GM23338 (cell line): ENCODE data around the gene UBL3. TPM values are rescaled to one million over a fixed set of nuclear protein-coding genes. Genes with fewer than 3 reads are reported as not detected.

Source experiments
- ATAC-seq: fragments of 200-7000 bp; cut with Tn5 transposase; 3 replicates; pipeline ENCODE4 v1.9.1; 2020
- DNase-seq: peaks from one replicate; pipeline ENCODE4 v3.0.0-alpha.2; 2015; ENCODE audit warnings: low spot score
- H2AFZ ChIP-seq: fragments of 200-600 bp; sonication (generic); 2 replicates; pipeline ENCODE4 v1.8.0; 2016; ENCODE audit warnings: antibody characterized with exemption, mild to moderate bottlenecking, moderate library complexity
- H3F3A ChIP-seq: fragments of 200-600 bp; sonication (generic); replicated peaks from 2 replicates; pipeline ENCODE4 v1.8.0; 2017; ENCODE audit warnings: antibody characterized with exemption, mixed run types, low read depth
- H3K27ac ChIP-seq: fragments of 200-600 bp; sonication (generic); 2 replicates; pipeline ENCODE4 v1.6.1; 2016; ENCODE audit warnings: low read depth
- H3K27me3 ChIP-seq: fragments of 200-600 bp; sonication (generic); 2 replicates; pipeline ENCODE4 v1.8.0; 2016; ENCODE audit warnings: mild to moderate bottlenecking, mixed run types, moderate library complexity; ENCODE audit not compliant: insufficient read depth
- H3K36me3 ChIP-seq: fragments of 200-600 bp; sonication (generic); 2 replicates; pipeline ENCODE4 v1.8.0; 2016; ENCODE audit warnings: mild to moderate bottlenecking; ENCODE audit not compliant: insufficient read depth
- H3K4me1 ChIP-seq: fragments of 200-600 bp; sonication (generic); 2 replicates; pipeline ENCODE4 v1.8.0; 2016; ENCODE audit warnings: mild to moderate bottlenecking, moderate library complexity; ENCODE audit not compliant: insufficient read depth
- H3K4me2 ChIP-seq: fragments of 200-600 bp; sonication (generic); 2 replicates; pipeline ENCODE4 v1.7.1; 2017; ENCODE audit warnings: mixed run types
- H3K4me3 ChIP-seq: fragments of 200-600 bp; sonication (generic); 2 replicates; pipeline ENCODE4 v1.6.1; 2016; ENCODE audit warnings: mixed run types
- H3K79me2 ChIP-seq: fragments of 200-600 bp; sonication (generic); replicated peaks from 2 replicates; pipeline ENCODE4 v1.8.0; 2017; ENCODE audit warnings: mild to moderate bottlenecking; ENCODE audit not compliant: insufficient read depth
- H3K9me2 ChIP-seq: fragments of 200-600 bp; sonication (generic); 2 replicates; pipeline ENCODE4 v1.8.0; 2017; ENCODE audit not compliant: insufficient read depth
- H4K20me1 ChIP-seq: fragments of 200-600 bp; sonication (generic); replicated peaks from 2 replicates; pipeline ENCODE4 v1.8.0; 2017; ENCODE audit warnings: mild to moderate bottlenecking; ENCODE audit not compliant: insufficient read depth
- H3K27ac Mint-ChIP-seq: 2 replicates; pipeline ENCODE4 v1.8.0; 2020; ENCODE audit warnings: inconsistent platforms, mild to moderate bottlenecking, moderate library complexity, mixed read lengths
- H3K27me3 Mint-ChIP-seq: 3 replicates; pipeline ENCODE4 v1.8.0; 2022; ENCODE audit warnings: low read depth, mild to moderate bottlenecking, moderate library complexity, mixed read lengths, inconsistent platforms; ENCODE audit not compliant: insufficient read depth, poor library complexity
- H3K36me3 Mint-ChIP-seq: 3 replicates; pipeline ENCODE4 v1.8.0; 2021; ENCODE audit warnings: low read depth, mild to moderate bottlenecking, inconsistent platforms, moderate library complexity, mixed read lengths
- H3K4me1 Mint-ChIP-seq: 3 replicates; pipeline ENCODE4 v1.8.0; 2020; ENCODE audit warnings: mild to moderate bottlenecking, inconsistent platforms, mixed read lengths
- H3K4me3 Mint-ChIP-seq: 3 replicates; pipeline ENCODE4 v1.8.0; 2021; ENCODE audit warnings: moderate library complexity, mild to moderate bottlenecking, inconsistent platforms, mixed read lengths
- H3K9me3 Mint-ChIP-seq: 3 replicates; pipeline ENCODE4 v1.8.0; 2020; ENCODE audit warnings: moderate library complexity, mild to moderate bottlenecking, inconsistent platforms, mixed read lengths
- CREB1 ChIP-seq: fragments of 250-450 bp; sonication (Bioruptor Pico); IDR thresholded peaks from 2 replicates; pipeline ENCODE4 v1.5.0; 2020; ENCODE audit warnings: low read depth, mild to moderate bottlenecking, moderate library complexity
- CTCF ChIP-seq, 2 experiments: fragments of 200-600 bp in 1 of 2; sonication (generic) in 1 of 2; conservative IDR thresholded peaks; 2 replicates each; pipeline versions ENCODE4 v1.5.1 to v1.6.1; 2016 to 2017; ENCODE audit warnings: antibody characterized with exemption in 2 of 2, low read depth in 2 of 2, mild to moderate bottlenecking in 2 of 2, moderate library complexity in 1 of 2
- JUNB ChIP-seq: IDR thresholded peaks from one replicate; pipeline ENCODE4 v1.6.1; 2016; ENCODE audit warnings: antibody characterized with exemption; ENCODE audit not compliant: unreplicated experiment
- NANOG ChIP-seq: IDR thresholded peaks from 2 replicates; pipeline ENCODE4 v1.6.1; 2016; ENCODE audit warnings: antibody characterized with exemption, borderline replicate concordance
- REST ChIP-seq: IDR thresholded peaks from one replicate; pipeline ENCODE4 v1.6.1; 2018; ENCODE audit warnings: antibody characterized with exemption; ENCODE audit not compliant: unreplicated experiment
- polyA plus RNA-seq: library from polyadenylated mRNA; unstranded; fragments of >200 nt; fragmentation: Nextera tagmentation; extraction: Ambion mirVana; gene quantifications from 2 replicates; pipeline ENCODE4 v1.2.1, GENCODE V29; 2016
- total RNA-seq: library from RNA; depleted of rRNA; stranded (reverse); fragments of >200 nt; shearing (Covaris generic); gene quantifications from 2 replicates; pipeline ENCODE4 v1.2.3, GENCODE V29; 2014

Gene UBL3
- total and polyA plus RNA-seq, 2 experiments from 2014 or later: 9.7 to 21.1 TPM

- H3K27me3 Mint-ChIP-seq: no peaks in the 10 kb centered on the region
- Histone ChIP-seq H3K9me2 (no peaks in the 10 kb centered on the region), H3K4me3 (no peak overlapping the region), H3K27ac (no peak overlapping the region), H3K27me3 (no peaks in the 10 kb centered on the region), H3K79me2 (no peaks in the 10 kb centered on the region), H3K4me1 (no peaks in the 10 kb centered on the region), H3K36me3 (no peaks in the 10 kb centered on the region), H2AFZ (no peak overlapping the region), H3K4me2 (no peak overlapping the region), H3F3A (no peaks in the 10 kb centered on the region), H4K20me1 (no peaks in the 10 kb centered on the region)
- TF ChIP-seq CTCF (conservative IDR thresholded peaks at IDR 0.05; ENCODE audit: low read depth in 2 of 2) (peak; percentile 44 to 61), REST (no peak)
- no peak overlapping the region for H3K4me3 Mint-ChIP-seq
- DNase-seq (peak; percentile 59), ATAC-seq (peak; percentile 82)
- peaks cover 6% of the 10 kb centered on the region; the same call in 2 of the 3 replicates for H3K9me3 Mint-ChIP-seq
- peaks cover 2% of the 10 kb centered on the region; the same call in 2 of the 3 replicates for H3K4me1 Mint-ChIP-seq
- H3K27ac Mint-ChIP-seq: no peak overlapping the region
- H3K36me3 Mint-ChIP-seq: peaks cover under 1% of the 10 kb centered on the region; the same call in 1 of the 3 replicates
Measured at GRCh38 chr13:29761815-29762214, 88.6 kb downstream of the UBL3 start.

GRCh38 chr13:29761160-29761559 lies 89.3 kb downstream of the UBL3 start:
- Mint-ChIP-seq H3K4me1 (no peaks in the 10 kb centered on the region; the same call in 2 of the 3 replicates), H3K36me3 (no peaks in the 10 kb centered on the region), H3K9me3 (peaks cover 6% of the 10 kb centered on the region; the same call in 2 of the 3 replicates), H3K4me3 (no peak overlapping the region), H3K27ac (no peak overlapping the region), H3K27me3 (no peaks in the 10 kb centered on the region)
- Histone ChIP-seq H3K36me3 (no peaks in the 10 kb centered on the region), H3K27me3 (no peaks in the 10 kb centered on the region), H4K20me1 (no peaks in the 10 kb centered on the region), H3K4me3 (no peak overlapping the region), H2AFZ (no peak overlapping the region), H3K79me2 (no peaks in the 10 kb centered on the region), H3K27ac (no peak overlapping the region), H3K9me2 (no peaks in the 10 kb centered on the region), H3K4me2 (no peak overlapping the region), H3K4me1 (no peaks in the 10 kb centered on the region), H3F3A (no peaks in the 10 kb centered on the region)
- DNase-seq (no peak), ATAC-seq (no peak)
- TF ChIP-seq CREB1 (CRISPR knock-in tag): no peak
- no peak for TF ChIP-seq NANOG
- no peak for TF ChIP-seq JUNB
